Caki2 (cell line): ENCODE measurements around the gene NUDT8. TPM values are rescaled to one million over a fixed set of nuclear protein-coding genes. Genes with fewer than 3 reads are reported as not detected.
"Not testable (repeated sequence)": the region's sequence is repeated elsewhere in the genome, so short reads cannot be mapped to it uniquely, and the experiment has no call there.

Source experiments
- DNase-seq: peaks from one replicate; pipeline ENCODE4 v3.0.0-alpha.2; 2015; ENCODE audit warnings: low read depth
- in situ Hi-C: cut with HindIII; loops from 2 replicates; pipeline ENCODE4 v1.10.0; 2016; ENCODE audit warnings: low sequenced_read_pairs, low pct_unique_long_range_greater_than_20kb, mixed read lengths
- total RNA-seq: library from RNA; depleted of rRNA; stranded (reverse); fragments of >200 nt; shearing (Covaris generic); gene quantifications from 2 replicates; pipeline ENCODE4 v1.2.3, GENCODE V29; 2014; ENCODE audit warnings: low replicate concordance

The NUDT8 gene
- total RNA-seq, 1 experiment from 2014 or later: 52.9 TPM

DNA sequence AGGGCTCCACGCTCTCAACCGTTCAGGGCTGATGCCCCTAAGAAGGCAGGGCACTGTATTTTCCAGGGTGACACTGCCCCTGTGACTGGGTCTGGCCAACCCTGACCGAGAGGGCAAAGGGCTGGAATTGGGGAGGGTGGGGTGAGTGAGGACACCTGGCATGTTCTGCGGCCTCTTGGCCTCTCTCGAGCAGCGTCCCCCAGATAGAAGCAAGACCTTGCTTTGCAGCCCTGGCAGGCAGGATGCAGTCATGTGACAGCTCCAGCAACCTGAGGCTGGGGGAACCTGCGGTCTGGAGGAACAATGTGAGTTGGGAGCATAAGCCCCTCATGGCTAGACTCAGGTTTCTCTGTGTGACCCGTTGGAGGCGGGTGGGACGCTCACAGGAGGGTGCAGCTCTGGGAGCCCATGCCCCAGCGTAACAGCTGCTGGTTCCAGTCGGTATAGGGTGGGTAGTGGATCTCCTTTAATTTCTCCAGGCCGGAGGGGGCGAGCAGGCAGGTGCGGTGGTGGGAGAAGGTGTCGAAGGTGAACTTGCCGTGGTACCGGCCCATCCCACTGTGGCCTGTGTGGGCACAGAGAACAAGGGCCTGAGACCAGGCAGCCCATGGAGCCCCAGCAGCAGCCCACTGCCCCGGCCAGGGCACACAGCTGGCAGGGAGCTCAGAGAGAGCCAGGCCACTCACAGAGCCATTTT is 33.2 kb upstream of the NUDT8 start:
- DNase-seq: no peak
- in situ Hi-C loops: no loop called here

DNA sequence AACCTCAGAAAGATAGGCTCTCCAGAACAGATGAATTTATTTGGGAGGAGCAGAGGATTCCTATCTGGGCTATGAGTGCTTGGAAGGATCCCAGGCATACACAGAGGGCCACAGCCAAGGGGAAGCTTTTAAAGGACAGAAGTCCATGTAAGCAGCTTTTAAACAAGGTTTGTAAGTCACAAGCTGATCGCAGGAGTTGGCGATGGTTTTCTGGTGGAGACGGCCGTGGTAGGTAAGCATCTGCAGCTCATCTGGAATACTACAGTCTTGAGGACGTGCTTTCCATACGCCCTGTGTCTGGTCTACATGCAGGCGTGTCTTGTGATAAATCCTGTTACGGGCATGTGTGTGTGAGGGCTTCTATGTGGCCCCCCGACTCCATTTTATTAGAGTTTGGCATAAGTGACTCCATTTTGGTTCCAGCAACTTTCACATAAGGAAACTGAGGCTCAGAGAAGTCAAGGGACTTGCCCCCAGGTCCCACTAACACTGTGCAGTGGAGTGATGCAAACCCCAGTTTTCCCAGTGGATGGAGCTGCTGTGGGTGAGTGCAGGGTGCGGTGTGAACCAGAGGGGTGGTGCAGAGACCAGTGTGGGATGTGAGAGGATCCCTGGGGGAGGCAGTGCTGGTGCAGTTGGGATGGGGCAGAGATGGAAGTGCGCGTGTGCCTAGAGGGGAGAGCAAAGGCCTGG is 32.6 kb upstream of the NUDT8 start:
- in situ Hi-C loops: no loop called here

DNA sequence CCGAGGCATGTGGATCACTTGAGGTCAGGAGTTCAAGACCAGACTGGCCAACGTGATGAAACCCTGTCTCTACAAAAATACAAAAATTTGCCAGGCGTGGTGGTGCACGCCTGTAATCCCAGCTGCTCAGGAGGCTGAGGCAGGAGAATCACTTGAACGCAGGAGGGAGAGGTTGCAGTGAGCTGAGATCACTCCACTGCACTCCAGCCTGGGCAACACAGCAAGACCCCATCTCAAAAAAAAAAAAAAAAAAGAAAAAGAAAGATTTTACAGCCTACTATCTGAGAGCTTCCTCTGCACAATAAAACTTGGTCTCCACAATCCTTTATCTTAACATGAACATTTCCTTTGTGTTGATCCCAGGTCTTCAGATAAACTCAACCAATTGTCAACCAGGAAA is 31.0 kb upstream of the NUDT8 start:
- in situ Hi-C loops, DNase-seq: not testable (repeated sequence)

More for the DNA sequence above, 32.6 kb upstream of the NUDT8 start:
- DNase-seq: no peak

DNA sequence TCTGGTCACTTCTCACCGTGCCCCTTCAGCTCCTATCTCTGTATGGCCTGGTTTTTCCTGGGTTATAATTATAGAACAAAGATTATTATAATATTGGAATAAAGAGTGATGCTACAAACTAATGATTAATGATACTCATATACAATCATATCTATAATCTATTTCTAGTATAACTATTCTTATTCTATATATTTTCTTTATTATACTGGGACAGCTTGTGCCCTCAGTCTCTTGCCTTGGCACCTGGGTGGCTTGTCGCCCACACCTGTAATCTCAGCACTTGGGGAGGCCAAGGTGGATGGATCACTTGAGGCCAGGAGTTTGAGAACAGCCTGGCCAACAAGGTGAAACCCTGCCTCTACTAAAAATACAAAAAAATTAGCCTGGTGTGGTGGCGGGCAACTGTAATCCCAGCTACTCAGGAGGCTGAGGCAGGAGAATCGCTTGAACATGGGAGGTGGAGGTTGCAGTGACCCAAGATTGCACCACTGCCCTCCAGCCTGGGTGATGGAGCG is 30.0 kb upstream of the NUDT8 start:
- DNase-seq, in situ Hi-C loops: not testable (repeated sequence)

DNA sequence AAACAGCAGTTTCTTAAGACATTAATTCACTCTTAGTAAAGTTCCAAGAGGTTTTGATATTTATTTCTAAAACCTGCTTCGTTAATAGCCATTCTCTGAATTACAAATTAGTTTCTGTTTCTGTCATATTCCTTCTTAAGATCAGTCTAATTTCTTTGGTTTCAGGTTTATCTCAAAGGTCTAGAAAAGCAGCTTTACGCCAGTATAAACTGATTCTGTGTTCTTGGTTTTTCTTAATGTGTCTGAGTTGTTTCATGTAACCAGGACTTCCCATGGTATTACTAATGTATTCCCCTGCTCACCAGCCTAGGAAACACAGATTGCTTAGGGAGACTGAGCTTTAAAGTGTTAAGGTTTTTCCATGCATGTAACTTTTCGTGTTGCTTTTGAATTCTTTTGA is 27.6 kb upstream of the NUDT8 start:
- in situ Hi-C loops: no loop called here
- DNase-seq: no peak

DNA sequence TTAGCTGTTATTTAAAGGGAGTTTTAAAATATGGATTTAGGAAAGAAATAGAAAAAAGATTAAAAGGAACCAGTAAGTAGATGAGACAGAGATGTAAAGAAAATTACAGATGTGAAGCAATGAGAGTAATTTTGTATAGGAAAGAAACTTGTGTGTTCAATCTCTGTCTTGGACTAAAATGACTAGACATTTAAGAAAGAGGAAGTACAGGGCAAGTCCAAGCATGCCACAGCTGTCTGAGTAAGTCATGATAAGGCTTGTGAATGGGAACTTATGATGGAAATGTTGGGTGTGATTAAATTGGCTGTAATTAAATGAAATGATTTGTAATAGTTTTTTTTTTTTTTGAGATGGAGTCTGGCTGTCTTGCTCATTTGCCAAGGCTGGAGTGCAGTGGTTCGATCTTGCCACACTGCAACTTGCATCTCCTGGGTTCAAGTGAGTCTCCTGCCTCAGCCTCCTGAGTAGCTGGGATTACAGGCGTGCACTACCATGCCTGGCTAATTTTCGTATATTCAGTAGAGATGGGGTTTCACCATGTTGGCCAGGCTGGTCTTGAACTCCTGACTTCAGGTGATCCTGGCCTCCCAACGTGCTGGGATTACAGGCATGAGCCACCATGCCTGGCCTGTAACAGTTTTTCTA is 26.7 kb upstream of the NUDT8 start:
- in situ Hi-C loops: no loop called here

DNA sequence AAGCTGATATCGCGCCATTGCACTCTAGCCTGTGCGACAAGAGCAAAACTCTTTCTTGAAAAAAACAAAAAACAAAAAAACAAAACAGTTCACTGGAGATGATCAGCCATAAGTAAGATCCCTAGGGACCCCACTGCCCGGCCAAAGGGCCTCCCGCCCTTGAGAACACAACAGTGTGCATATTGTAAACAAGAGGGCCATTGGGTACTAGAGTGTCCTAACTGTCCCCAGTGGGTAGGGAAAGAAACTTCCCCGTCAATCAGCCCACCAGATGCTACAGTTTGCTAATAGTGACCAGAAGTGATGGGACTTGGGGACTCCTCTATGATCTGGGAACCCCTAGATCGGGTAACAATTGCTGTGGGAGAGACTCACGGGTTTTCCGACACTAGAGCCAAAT is 24.5 kb upstream of the NUDT8 start:
- DNase-seq: no peak
- in situ Hi-C loops: no loop called here

More for the DNA sequence above, 26.7 kb upstream of the NUDT8 start:
- DNase-seq: no peak

DNA sequence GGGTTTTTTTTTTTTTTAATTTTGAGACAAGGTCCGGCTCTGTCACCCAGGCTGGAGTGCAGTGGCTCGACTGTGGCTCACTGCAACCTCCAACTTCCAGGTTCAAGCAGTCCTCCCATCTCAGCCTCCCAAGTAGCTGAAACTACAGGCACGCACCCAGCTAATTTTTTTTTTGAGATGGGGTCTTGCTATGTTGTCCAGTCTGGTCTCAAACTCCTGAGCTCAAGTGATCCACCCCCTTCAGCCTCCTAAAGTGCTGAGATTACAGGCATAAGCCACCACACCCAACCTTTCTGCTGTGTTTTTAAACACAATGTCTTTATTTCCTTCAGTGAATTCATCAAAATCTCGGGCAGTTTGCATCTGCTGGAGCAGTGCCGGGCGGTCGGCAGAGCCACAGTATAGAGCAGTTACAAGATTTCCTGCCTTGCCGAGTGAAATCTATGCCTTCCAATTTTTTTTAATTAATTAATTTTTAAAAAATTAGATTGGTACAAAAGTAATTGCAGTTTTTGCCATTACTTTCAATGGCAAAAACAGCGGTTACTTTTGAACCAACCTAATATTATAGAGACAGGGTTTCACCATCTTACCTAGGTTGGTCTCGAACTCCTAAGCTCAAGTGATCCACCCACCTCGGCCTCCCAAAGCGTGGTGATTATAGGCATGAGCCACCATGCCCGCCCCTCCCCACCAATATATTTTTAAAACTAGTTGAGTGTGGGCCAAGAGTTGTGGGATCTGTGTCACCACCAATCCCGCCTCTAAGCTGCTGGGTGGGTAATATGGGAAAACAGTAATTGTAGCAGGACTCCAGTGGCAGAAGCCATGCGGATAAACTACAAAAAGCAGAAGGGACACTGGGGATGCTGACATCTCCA is 23.5 kb upstream of the NUDT8 start:
- no peak for DNase-seq
- in situ Hi-C loops: no loop called here

DNA sequence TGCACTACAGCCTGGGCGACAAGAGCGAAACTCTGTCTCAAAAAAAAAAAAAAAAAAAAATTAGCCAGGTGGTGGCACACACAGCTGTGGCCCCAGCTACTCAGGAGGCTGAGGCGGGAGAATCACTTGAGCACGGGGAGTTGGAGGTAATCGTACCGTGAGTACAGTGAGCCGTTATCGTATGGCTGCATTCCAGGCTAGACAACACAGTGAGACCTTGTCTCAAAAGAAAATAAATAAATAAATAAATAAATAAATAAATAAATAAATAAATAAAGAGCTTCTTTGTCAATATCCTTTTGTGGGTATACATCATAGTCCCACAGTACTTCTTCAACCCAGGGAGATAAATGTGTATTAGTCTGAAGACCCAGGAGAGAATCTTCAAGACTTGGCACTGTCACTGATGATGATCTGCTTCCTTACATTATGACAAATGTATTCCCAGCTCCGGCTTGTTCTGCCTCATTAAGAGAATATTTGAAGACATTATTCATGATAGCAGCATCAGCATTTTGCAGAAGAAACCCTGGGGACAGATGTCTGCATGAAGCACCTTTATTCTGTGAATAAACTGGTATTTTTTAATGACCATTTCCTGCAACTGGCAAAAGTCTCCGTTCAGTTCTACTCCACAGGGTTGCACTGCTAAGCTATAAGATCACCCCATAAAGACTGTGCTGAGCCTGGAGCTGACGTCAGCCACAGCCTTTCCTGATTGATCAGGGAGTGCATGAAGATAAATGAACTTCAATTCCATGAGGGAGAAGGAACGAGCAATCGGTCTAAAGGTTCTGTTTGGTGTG is 22.4 kb upstream of the NUDT8 start:
- DNase-seq: no peak
- in situ Hi-C loops: no loop called here

DNA sequence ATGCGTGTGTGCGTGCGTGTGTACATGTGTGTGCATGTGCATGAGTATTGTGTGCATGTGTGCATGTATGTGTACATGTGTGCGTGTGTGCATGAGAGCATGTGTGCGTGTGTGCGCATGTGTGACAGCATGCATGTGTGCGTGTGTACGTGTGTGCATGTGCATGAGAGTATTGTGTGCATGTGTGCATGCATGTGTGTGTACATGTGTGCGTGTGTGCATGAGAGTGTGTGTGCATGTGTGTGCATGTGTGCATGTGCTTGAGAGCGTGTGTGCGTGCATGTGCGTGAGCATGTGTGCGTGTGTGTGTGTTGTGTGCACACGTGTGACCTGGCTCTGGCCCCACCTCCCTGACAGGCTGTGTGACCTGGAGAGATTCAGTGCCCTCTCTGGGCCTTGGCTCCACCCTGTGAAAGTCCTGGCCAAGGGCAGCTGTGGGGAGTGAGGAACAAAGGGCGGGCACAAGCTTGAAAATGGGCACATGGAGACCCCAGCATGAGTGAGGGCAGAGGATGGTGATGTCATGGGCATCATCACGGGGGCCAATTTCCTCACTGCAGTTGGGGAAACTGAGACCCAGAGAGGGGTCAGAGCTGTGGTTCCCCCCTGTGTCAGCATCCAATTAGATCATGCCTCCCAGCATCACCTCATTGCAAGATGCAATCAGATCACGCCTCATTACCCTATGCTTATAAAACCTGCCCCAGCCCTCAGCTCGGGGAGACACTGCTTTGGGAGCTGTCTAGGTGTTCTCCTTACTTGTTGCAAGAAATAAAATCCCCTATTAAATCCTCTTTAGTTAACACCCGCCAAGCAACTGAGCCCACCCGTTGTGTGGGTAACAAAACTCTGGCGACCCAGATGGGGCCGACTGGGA is 20.1 kb upstream of the NUDT8 start:
- no peak for DNase-seq
- in situ Hi-C loops: no loop called here

DNA sequence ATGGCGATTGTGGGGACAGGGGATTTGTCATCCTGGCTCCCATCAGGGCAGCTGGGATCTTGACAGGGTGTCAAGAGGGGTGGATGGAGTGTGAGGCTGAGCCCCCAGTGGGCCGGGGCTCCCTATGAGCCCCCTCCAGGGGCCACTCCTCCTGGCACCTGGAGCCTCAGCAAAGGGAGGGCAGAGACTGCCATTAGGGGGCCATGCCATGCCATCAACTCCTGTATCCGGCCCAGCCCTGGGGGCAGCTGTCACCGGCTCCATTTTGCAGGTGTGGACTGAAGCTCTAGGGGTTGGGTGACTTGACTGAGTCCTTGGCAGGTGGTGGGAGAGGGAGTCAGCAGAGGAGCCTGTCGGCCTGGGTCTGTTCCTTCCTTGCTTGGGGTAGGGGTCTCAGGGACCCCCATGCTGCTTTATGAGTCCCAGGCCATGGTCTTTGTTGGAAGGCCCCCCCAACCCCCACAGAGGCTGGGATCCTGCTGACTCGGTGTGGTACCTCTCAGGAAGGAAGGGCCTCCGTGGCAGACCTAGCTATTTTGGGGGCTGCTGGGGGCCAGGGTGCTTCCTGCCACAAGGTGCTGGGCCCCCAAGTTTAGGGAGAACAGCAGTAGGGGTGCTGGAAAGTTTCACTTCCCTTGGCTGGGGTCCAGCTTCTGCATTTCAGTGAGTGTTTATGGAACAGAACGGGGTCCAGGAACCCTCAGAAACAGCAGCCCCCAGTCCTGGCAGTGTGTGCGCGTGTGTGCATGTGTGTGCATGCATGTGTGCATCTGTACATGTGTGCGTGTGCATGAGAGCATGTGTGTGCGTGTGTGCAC is 19.3 kb upstream of the NUDT8 start:
- in situ Hi-C loops: no loop called here
- no peak for DNase-seq

DNA sequence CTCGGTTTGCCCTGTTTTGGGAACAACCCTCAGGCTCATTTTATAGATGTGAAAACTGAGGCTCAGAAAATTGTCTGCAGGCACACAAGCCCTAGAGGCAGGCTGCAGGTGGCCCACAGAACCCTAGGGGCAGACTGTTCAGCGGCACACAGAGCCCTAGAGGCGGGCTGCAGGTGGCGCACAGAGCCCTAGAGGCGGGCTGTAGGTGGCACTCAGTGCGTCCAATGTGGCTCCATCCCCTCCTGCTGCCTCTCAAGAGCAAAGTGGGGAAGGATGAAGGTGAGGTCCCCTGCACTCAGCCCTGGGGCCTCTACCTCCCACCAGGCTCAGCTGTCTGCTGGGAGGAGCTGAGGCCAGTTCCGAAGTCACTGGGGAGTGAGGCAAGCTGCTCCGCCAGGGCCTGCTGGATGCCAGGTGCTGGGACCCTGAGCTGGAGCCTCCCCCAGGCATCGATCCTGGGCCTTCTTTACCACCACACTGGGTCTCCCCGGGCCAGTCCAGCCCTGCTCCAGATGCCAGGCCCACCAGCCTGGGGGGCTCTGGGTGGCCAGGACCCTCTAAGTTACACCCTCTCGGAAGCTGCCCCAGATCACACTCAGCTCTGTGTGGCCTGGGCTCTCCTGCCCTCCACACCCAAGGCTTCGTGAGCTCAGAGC is 18.5 kb upstream of the NUDT8 start:
- in situ Hi-C loops: no loop called here
- DNase-seq: no peak

DNA sequence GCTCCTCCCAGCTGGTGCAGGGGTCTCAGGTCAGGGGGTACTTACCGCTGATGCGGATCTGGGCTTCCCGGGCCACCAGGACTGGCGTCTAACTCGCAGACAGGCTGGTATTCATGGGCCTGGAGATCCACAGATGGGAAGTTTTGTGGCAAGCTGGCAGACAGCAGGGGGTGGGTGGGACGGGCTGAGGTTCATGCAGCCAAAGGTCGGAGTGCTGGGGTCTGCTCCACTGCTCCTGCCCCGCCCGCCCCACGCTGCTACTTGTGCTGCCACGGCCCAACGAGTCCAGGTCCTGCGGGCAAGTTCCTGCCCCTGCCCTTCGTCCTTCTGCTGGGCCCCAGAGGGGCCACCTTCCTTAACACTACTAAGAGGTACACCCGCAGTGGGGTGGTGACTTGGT is 17.7 kb upstream of the NUDT8 start:
- DNase-seq: no peak
- in situ Hi-C loops: no loop called here

DNA sequence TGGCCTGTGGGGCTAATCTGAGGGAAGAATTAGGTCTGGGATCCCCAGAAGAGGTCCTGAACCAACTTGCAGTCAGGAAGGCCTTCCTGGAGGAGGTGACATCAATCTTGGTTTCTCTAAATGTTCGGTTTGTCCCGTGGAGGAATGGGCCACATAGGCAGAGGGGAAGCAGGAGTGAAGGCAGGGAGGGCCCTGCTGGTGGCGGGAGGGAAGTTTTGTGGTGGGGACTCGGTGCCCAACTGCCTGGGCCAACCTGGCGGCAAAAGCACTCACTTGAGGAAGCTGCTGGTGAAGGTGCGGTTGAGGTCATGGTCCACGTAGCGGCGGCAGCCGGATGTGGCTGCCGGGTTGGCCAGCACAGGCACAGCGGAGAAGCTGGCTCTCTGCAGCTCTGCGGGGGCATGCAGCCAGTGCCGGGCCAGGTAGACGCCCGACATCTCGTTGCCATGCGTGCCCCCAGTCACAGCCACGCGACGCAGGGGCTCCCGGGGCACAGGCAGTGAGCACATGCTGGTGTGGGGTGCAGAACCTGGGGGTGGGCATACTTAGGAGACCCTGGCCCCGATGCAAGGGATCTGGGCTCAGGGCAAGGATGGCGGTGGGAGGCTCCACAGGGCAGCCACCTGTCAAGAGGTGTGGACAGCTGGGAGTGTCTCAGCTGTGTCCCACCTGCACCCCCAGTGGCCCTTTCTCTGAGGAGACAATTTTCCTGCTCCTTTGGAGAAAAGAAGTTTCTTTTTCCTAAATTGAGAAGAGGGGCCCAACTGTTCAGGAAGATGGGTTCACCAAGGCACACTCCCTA is 17.0 kb upstream of the NUDT8 start:
- DNase-seq: no peak
- in situ Hi-C loops: no loop called here
